ENCODE results near the gene LRRC52. TPM values are rescaled to one million over a fixed set of nuclear protein-coding genes. Genes with fewer than 3 reads are reported as not detected.
"Not testable (repeated sequence)": the region's sequence is repeated elsewhere in the genome, so short reads cannot be mapped to it uniquely, and the experiment has no call there.

LRRC52 gene
- total RNA-seq, 1 experiment from 2014 or later: not detected

- DNase-seq (ENCODE audit: extremely low read depth, low read depth): no peak
These were observed 33.9 kb downstream of the LRRC52 start for GRCh38 chr1:165577707-165578106.

- DNase-seq (ENCODE audit: extremely low read depth, low read depth): no peak
These were observed 37.4 kb downstream of the LRRC52 start for GRCh38 chr1:165580931-165581871.

GRCh38 chr1:165581926-165582325, 38.1 kb downstream of the LRRC52 start:
- no peak for DNase-seq (ENCODE audit: extremely low read depth, low read depth)

GRCh38 chr1:165586398-165586797, 42.6 kb downstream of the LRRC52 start:
- no peak for DNase-seq (ENCODE audit: extremely low read depth, low read depth)

GRCh38 chr1:165591391-165591790, 47.6 kb downstream of the LRRC52 start:
- not testable (repeated sequence) for DNase-seq (ENCODE audit: extremely low read depth, low read depth)

- DNase-seq (ENCODE audit: extremely low read depth, low read depth): peak; percentile 76
These were observed 49.4 kb downstream of the LRRC52 start for GRCh38 chr1:165592945-165593823.

GRCh38 chr1:165595246-165595938, 51.6 kb downstream of the LRRC52 start:
- DNase-seq (ENCODE audit: extremely low read depth, low read depth): no peak

- DNase-seq (ENCODE audit: extremely low read depth, low read depth): peak; percentile 97
These were observed 54.3 kb downstream of the LRRC52 start for GRCh38 chr1:165597883-165598675.

GRCh38 chr1:165598676-165599059, 54.9 kb downstream of the LRRC52 start:
- DNase-seq (ENCODE audit: extremely low read depth, low read depth): no peak

GRCh38 chr1:165600793-165601192, 57.0 kb downstream of the LRRC52 start:
- DNase-seq (ENCODE audit: extremely low read depth, low read depth): no peak

GRCh38 chr1:165603810-165604209, 60.0 kb downstream of the LRRC52 start:
- no peak for DNase-seq (ENCODE audit: extremely low read depth, low read depth)

GRCh38 chr1:165605246-165605645, 61.4 kb downstream of the LRRC52 start:
- DNase-seq (ENCODE audit: extremely low read depth, low read depth): no peak

- DNase-seq (ENCODE audit: extremely low read depth, low read depth): not testable (repeated sequence)
These were observed 62.9 kb downstream of the LRRC52 start for GRCh38 chr1:165606676-165607075.

- DNase-seq (ENCODE audit: extremely low read depth, low read depth): no peak
These were observed 67.1 kb downstream of the LRRC52 start for GRCh38 chr1:165610866-165611265.

- DNase-seq (ENCODE audit: extremely low read depth, low read depth): no peak
These were observed 68.3 kb downstream of the LRRC52 start for GRCh38 chr1:165612062-165612461.

Other genes with a start within 250 kb of the LRRC52 start
- not detected in 2 replicates for gene LMX1A, start 187.3 kb upstream of the LRRC52 start, total RNA-seq (2014; rRNA removed; shearing (Covaris generic))
- not detected in 2 replicates for gene RXRG, start 98.9 kb upstream of the LRRC52 start, total RNA-seq (2014; rRNA removed; shearing (Covaris generic))
- gene MGST3, start 87.2 kb downstream of the LRRC52 start, total RNA-seq (2014; rRNA removed; shearing (Covaris generic)): 156 and 158 TPM in 2 replicates
- gene ALDH9A1, start 154.6 kb downstream of the LRRC52 start, total RNA-seq (2014; rRNA removed; shearing (Covaris generic)): 78.5 and 87.8 TPM in 2 replicates
- 120 TPM in 2 replicates for gene TMCO1, start 224.9 kb downstream of the LRRC52 start, total RNA-seq (2014; rRNA removed; shearing (Covaris generic))

All from NCI-H460 (cell line).